Breast epithelium (tissue), 3 donors: ENCODE results near the gene GCGR.

Experiments used
- CTCF ChIP-seq, 3 donors: fragments of 450-650 bp; IDR thresholded peaks; one replicate each; pipeline ENCODE4 v1.5.1; 2016 to 2017; ENCODE audit warnings: antibody characterized with exemption in 3 of 3, mild to moderate bottlenecking in 3 of 3, moderate library complexity in 3 of 3
- POLR2A ChIP-seq: fragments of 450-650 bp; IDR thresholded peaks from one replicate; pipeline ENCODE4 v1.6.1; 2016; ENCODE audit warnings: antibody characterized with exemption, mild to moderate bottlenecking, moderate library complexity
- POLR2AphosphoS5 ChIP-seq, 3 donors: sonication (generic); formaldehyde crosslinking; IDR thresholded peaks; one replicate each; pipeline ENCODE4 v1.6.1; 2017; ENCODE audit warnings: antibody characterized with exemption in 3 of 3

- TF ChIP-seq CTCF (IDR thresholded peaks at IDR 0.05) = no peak
- TF ChIP-seq POLR2A = no peak
- TF ChIP-seq POLR2AphosphoS5 (IDR thresholded peaks at IDR 0.05) = no peak
Observed at GRCh38 chr17:81810476-81810875, 6.5 kb downstream of the GCGR start.
